Caki2 (cell line): ENCODE results near the gene CLDN25. TPM values are rescaled to one million over a fixed set of nuclear protein-coding genes. Genes with fewer than 3 reads are reported as not detected.
"Not testable (repeated sequence)": the region's sequence is repeated elsewhere in the genome, so short reads cannot be mapped to it uniquely, and the experiment has no call there.

Source experiments
- DNase-seq: peaks from one replicate; pipeline ENCODE4 v3.0.0-alpha.2; 2015; ENCODE audit warnings: low read depth
- in situ Hi-C: cut with HindIII; loops from 2 replicates; pipeline ENCODE4 v1.10.0; 2016; ENCODE audit warnings: low sequenced_read_pairs, low pct_unique_long_range_greater_than_20kb, mixed read lengths
- total RNA-seq: library from RNA; depleted of rRNA; stranded (reverse); fragments of >200 nt; shearing (Covaris generic); gene quantifications from 2 replicates; pipeline ENCODE4 v1.2.3, GENCODE V29; 2014; ENCODE audit warnings: low replicate concordance; rRNA removed

CLDN25 gene
- not detected in 2 replicates for total RNA-seq

DNA sequence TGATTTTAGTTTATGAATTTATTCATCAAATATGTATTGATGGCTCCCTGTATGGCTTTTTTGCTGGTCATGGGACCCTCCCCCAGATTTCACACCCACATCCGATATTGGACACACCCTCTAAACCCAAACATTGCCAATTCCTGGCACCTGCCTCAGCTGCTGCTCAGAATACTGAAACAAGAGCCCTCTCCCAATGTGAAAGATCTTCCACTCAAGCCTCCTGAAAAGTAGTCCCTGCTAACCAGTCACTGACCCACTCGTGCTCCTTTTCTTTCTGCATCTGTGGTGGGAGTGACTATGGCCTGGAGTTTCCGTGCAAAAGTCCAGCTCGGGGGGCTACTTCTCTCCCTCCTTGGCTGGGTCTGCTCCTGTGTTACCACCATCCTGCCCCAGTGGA lies at the start of gene CLDN25:
TSS of gene CLDN25 (plus strand) at position 301 of the 400 bp plus-strand sequence. CDS start at position 301, 0 bp downstream.
- in situ Hi-C loops: no loop called here
- no peak for DNase-seq

- peak; percentile 29 for DNase-seq
- in situ Hi-C loops: no loop called here
Measured at GRCh38 chr11:113730887-113731726, 48.5 kb upstream of the CLDN25 start.

DNA sequence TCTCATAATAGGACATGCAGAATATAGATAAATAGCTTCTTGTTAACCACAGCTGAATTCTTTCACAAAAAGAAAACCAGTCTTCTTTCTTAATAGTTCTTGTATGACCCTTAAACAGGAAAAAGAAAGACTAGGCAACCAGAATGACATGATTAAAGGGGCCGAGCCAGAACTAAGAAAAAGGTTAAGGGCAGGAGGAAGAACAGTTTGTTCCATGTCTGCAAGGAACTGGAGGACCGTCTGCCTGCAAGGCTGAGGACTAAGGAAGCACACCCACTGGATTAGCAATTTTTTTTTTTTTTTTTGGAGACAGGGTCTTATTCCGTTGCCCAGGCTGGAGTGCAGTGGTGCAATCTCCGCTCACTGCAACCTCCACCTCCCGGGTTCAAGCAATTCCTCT lies 47.5 kb upstream of the CLDN25 start:
- in situ Hi-C loops: no loop called here
- DNase-seq: no peak

DNA sequence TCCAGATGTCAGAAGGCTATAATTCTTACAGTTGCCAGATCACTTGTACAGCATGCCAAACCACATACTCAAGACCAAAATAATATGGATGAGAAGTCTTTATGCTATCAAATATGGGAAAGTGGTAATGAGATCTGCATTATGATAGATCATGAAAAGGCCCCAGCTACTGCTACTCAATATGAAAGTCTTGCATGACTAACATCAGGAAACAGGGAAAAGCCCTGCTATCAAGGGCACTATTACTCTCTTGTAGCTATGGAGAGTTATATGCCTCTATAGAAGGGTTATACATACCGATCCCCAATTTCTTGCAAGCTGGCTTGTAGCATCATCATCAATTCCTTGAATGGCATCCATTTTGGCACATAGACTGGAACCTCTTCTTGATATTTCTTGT lies 43.3 kb upstream of the CLDN25 start:
- in situ Hi-C loops: no loop called here
- no peak for DNase-seq

DNA sequence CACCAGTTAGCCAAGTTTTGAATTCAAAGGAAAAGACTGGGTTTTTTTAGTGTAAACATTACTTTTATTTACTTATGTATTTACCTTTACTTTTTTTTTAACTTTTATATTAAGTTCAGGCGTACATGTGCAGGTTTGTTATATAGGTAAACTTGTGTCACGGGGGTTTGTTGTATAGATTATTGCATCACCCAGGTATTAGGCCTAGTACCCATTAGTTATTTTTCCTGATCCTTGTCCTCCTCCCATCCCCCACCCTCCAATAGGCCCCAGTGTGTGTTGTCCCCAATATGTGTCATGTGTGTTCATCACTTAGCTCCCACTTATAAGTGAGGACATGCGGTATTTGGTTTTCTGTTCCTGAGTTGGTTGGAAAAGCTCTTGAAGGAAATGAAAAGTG lies 26.7 kb upstream of the CLDN25 start:
- in situ Hi-C loops: no loop called here
- no peak for DNase-seq

- in situ Hi-C loops: no loop called here
- DNase-seq: no peak
Measured at GRCh38 chr11:113760241-113760640, 19.4 kb upstream of the CLDN25 start.

DNA sequence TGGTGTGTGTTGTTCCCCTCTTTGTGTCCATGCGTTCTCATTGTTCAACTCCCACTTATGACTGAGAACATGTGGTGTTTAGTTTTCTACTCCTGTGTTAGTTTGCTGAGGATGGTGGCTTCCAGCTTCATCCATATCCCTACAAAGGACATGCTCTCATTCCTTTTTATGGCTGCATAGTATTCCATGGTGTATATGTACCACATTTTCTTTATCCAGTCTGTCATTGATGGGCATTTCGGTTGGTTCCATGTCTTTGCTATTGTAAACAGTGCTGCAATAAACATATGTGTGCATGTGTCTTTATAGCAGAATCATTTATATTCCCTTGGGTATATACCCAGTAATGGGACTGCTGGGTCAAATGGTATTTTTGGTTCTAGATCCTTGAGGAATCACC lies 16.6 kb upstream of the CLDN25 start:
- in situ Hi-C loops, DNase-seq: not testable (repeated sequence)

DNA sequence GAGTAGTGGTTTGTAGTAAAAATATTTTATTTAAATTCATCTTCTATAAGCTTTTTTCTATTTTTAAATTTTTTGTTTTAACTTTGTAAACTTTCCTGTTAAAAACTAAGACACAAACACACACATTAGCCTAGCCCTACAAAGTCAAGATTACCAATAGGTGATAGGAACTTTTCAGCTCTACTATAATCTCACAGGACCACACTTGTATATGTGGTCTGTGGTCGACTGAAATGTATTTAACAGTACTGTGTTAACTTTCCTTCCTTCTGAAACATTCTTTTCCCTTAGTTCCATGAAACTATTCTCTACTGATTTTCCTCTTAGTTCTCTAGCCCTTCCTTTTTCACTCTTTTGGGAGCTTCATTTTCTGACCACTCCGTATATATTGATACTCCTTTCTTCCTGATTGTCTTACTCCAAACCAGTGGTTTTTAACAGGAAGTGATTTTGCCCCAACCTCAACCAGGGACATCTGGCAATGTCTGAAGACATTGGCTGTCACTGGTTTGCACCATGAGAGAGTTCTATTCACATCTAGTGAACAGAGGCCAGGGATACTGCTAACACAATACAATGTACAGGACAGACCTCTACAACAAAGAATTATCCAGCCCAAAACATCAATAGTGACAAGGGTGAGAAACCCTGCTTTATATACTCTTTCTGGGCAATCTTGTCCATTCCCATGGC lies 14.9 kb upstream of the CLDN25 start:
- in situ Hi-C loops: no loop called here
- no peak for DNase-seq

GRCh38 chr11:113771964-113772363 lies 7.6 kb upstream of the CLDN25 start:
- DNase-seq: no peak
- in situ Hi-C loops: no loop called here

- DNase-seq: no peak
- in situ Hi-C loops: no loop called here
Measured at GRCh38 chr11:113773092-113773415, 6.5 kb upstream of the CLDN25 start.

- in situ Hi-C loops: no loop called here
- DNase-seq: peak; percentile 89
Measured at GRCh38 chr11:113773416-113774173, 6.0 kb upstream of the CLDN25 start, which contains the start of gene ZW10. TSS of gene ZW10 (minus strand) at chr11:113773692. CDS start at chr11:113773666, 26 bp downstream.

DNA sequence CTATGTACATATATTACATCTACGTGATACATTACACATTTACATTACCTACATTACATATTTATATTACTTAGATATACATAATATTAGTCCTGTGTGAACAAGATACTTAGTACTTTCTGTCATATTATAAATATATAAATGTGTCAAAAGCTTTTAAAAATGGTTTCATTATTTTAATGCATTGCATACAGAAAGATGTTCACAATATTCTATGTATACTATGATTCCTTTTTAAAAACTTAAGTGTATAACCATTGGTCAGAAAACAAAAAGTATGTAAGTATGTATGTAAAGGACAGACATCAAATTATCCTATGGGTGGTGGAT lies 5.5 kb upstream of the CLDN25 start:
- in situ Hi-C loops: no loop called here
- DNase-seq: no peak

GRCh38 chr11:113778111-113778910 lies 1.3 kb upstream of the CLDN25 start:
- peak; percentile 44 for DNase-seq

GRCh38 chr11:113781682-113782081 lies 2.1 kb downstream of the CLDN25 start:
- DNase-seq: no peak
- in situ Hi-C loops: no loop called here

More at GRCh38 chr11:113778111-113778910, 1.3 kb upstream of the CLDN25 start:
- in situ Hi-C loops: no loop called here

DNA sequence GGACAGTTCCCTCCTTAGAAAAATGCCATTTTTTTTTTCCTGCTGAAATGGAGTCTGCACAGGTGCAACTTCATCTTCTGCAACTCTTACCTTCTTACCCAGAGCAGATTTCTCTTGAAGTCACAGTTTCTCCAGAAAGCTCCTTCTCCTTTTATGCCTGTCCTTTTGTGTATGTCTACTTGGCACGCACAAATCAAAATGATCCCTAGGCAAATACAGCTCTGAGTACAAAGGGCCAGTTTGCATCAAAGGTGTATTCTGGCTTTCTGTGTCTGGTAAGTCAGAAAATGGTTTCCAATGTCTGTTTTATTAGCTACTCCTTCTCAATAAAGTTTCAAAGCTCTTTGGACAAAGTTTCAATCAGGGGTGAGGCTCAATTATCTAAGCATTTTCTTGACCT lies 2.5 kb downstream of the CLDN25 start:
- in situ Hi-C loops: no loop called here
- no peak for DNase-seq

GRCh38 chr11:113789016-113789415 lies 9.4 kb downstream of the CLDN25 start:
- in situ Hi-C loops, DNase-seq: not testable (repeated sequence)

DNA sequence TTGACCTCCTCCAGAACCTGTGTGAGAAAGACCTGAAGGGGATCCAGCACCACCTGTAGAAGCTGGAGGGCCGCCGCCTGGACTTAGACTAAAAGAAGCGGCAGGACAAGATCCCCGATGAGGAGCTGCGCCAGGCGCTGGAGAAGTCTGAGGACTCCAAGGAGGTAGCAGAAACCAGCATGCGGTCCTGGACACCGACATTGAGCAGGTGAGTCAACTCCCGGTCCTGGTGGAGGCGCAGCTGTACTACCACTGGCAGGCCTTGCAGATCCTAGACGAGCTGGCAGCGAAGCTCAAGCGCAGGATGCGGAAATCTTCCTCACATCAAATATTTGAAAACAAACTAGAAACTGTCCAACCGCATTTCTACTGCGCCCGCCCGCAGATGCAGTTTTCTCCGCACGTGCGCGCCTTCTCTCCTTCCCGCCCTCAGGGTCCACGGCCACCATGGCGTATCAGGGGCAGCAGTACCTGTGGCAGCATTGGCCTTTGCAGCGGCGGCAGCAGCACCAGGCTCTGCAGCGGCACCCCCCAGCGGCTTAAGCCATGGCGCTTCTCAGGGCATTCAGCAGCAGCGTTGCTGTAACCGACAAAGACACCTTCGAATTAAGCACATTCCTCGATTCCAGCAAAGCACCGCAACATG lies 10.2 kb downstream of the CLDN25 start:
- in situ Hi-C loops: no loop called here
- no peak for DNase-seq
